AG04450 (cell line): ENCODE data around the gene NOXA1. TPM values are rescaled to one million over a fixed set of nuclear protein-coding genes. Genes with fewer than 3 reads are reported as not detected.

Experiments
- CTCF ChIA-PET: fragments of 300-600, 350-600 bp; formaldehyde crosslinking; extraction: SDS; loops from one replicate; lab custom pipeline; 2022; ENCODE audit warnings: antibody characterized with exemption, inconsistent platforms; lab: Charles Lee
- POLR2A ChIA-PET: fragments of 350-600 bp; formaldehyde crosslinking; extraction: SDS; loops from one replicate; lab custom pipeline; 2021; ENCODE audit warnings: antibody characterized with exemption, inconsistent platforms; lab: Yijun Ruan, JAX
- DNase-seq: peaks from one replicate; pipeline ENCODE4 v3.0.0-alpha.2; 2011; ENCODE audit warnings: low read depth, low spot score
- H3K27ac ChIP-seq: one replicate; pipeline ENCODE4 v1.5.1; 2012; ENCODE audit warnings: low read depth, low read length, control low read depth
- H3K27me3 ChIP-seq: one replicate; pipeline ENCODE4 v1.6.0; 2012; ENCODE audit warnings: low read length; ENCODE audit not compliant: control insufficient read depth, insufficient read depth
- H3K4me3 ChIP-seq: 2 replicates; pipeline ENCODE4 v1.5.1; 2011; ENCODE audit warnings: mild to moderate bottlenecking, low read depth, low read length, control low read depth
- H3K9me3 ChIP-seq: 2 replicates; pipeline ENCODE4 v1.5.1; 2012; ENCODE audit warnings: low read length; ENCODE audit not compliant: control insufficient read depth, insufficient read depth
- polyA plus RNA-seq: library from polyadenylated mRNA; depleted of rRNA; stranded (reverse); fragments of >200 nt; gene quantifications from 2 replicates; pipeline ENCODE4 v1.2.3, GENCODE V29; 2011
- TF ChIP-seq, protein P1 (sequence below): IDR thresholded peaks from 2 replicates; pipeline ENCODE4 v1.5.1; 2011; ENCODE audit warnings: low read depth, low read length, control low read depth, inconsistent platforms

The NOXA1 gene
- polyA plus RNA-seq, 1 experiment = 0.06 TPM

DNA sequence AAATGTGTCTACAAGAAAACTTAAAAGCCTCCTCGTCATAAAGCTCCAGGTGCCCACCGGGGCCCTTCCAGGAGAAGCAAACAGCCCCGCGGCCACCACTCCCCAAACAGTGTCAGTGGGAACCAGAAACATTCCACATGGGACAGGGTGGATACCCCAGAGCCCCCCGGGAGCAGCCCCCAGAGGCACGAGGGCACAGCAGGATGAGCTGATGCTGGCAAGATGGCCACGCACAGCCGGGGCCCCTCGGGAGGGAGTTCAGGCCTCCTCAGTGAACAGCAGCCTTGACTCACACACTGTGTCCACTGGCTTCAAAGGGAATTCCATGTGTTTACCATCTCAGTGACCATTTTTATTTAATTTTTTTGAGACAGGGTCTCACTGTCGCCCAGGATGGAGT, 10.8 kb upstream of the NOXA1 start:
- Histone ChIP-seq H3K27ac (peak overlapping the region; percentile 47), H3K27me3 (no peaks in the 10 kb centered on the region), H3K9me3 (no peaks in the 10 kb centered on the region; the same call in 1 of the 2 replicates), H3K4me3 (no peak overlapping the region)
- CTCF ChIA-PET = interaction anchor here (0.8 to 2.5 kb wide), 3 partner anchors 10 to 126 kb away, joined by 4 to 7 read pairs (median 6); partner anchors contain the start of genes EXD3, NOXA1 and NRARP
- DNase-seq = no peak
- TF ChIP-seq, protein P1, sequence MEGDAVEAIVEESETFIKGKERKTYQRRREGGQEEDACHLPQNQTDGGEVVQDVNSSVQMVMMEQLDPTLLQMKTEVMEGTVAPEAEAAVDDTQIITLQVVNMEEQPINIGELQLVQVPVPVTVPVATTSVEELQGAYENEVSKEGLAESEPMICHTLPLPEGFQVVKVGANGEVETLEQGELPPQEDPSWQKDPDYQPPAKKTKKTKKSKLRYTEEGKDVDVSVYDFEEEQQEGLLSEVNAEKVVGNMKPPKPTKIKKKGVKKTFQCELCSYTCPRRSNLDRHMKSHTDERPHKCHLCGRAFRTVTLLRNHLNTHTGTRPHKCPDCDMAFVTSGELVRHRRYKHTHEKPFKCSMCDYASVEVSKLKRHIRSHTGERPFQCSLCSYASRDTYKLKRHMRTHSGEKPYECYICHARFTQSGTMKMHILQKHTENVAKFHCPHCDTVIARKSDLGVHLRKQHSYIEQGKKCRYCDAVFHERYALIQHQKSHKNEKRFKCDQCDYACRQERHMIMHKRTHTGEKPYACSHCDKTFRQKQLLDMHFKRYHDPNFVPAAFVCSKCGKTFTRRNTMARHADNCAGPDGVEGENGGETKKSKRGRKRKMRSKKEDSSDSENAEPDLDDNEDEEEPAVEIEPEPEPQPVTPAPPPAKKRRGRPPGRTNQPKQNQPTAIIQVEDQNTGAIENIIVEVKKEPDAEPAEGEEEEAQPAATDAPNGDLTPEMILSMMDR = no peak
- POLR2A ChIA-PET = interaction anchor here (1.3 kb wide), 1 partner anchor 11 kb away, joined by 3 read pairs; the partner anchor contains the start of genes EXD3 and NOXA1

DNA sequence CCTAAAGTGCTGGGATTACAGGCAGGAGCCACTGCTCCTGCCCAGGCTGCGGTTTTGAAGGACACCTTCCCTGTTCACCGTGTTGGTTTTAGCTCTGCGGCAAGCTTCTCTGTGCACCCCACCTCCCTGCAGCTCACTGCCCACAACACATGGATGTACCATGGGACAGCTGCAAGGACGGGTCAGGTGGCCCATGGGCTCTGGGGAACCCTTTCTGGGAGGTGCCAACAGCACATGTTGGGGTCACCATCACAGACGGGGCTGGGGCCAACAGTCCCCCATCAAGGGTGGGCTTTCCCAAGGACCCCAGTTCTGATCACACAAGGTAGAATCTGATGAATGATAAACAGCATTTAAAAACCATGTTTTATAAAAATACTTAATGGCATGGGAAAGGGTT, 7.7 kb upstream of the NOXA1 start:
- DNase-seq = no peak
- POLR2A ChIA-PET = no interaction called here
- Histone ChIP-seq H3K27me3 (no peaks in the 10 kb centered on the region), H3K9me3 (no peaks in the 10 kb centered on the region; the same call in 1 of the 2 replicates), H3K27ac (no peak overlapping the region), H3K4me3 (no peak overlapping the region)
- TF ChIP-seq, protein P1 = no peak
- CTCF ChIA-PET = no interaction called here

DNA sequence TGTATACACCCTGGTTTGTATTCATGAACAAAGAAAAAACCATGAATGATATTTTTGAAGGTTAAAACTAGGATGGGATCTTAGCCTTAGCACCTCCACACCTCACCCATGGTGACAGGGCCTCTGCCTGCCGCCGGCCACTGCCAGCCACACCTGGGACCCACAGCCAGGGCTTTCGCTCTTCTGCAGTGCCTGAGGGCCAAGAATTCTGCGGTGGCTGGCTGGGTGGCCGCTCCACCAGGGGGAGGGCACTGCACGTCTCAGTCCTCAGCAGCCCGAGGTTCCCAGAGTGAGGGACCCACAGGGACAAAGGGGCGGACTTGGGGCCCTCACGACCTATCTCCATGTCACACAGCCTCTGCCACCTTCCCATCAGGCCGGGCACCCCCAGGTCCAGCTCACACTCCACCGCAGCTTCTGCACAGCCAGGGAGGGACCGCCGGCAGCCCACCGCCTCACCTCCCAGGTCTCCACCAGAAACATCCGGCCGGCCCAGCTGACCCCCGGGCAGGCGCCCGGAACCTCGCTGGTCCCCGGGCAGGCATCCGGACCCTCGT, 7.1 kb upstream of the NOXA1 start:
- H3K4me3 ChIP-seq = no peak overlapping the region
- no peak for DNase-seq
- TF ChIP-seq, protein P1 = no peak
- CTCF ChIA-PET = no interaction called here
- POLR2A ChIA-PET = no interaction called here
- H3K27me3 ChIP-seq = no peaks in the 10 kb centered on the region
- no peaks in the 10 kb centered on the region; the same call in 1 of the 2 replicates for H3K9me3 ChIP-seq
- no peak overlapping the region for H3K27ac ChIP-seq

DNA sequence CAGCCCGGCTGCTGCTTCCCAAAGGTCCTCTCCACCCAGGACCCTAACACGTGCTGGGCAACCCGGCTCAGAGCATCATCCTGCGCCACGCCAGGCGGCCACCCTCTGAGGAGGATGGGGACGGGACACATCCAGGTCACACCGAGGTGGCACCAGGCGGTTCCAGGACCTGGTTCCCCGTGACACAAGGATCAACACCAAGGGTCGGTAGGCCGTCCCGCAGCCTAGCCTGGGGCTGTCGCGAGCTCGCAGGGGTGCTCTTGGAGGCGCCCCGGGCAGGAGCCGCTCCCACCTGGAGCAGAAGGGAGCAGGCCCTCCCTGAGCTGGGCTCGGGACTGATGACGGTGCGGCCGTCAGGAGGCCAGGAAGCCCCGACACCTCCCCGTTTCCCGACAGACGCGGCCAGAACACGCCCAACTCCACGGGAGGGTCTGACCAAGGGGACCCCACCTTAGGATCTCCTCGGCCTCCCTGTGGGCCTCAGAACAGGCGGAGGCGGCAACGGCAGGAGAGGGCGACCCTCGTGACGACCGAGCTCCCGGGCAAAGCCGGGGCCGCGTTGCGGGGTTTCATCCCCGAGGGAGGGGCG, 6.5 kb upstream of the NOXA1 start:
- DNase-seq = no peak
- H3K27me3 ChIP-seq = no peaks in the 10 kb centered on the region
- H3K4me3 ChIP-seq = no peak overlapping the region
- ChIA-PET CTCF (no interaction called here), POLR2A (no interaction called here)
- no peaks in the 10 kb centered on the region; the same call in 1 of the 2 replicates for H3K9me3 ChIP-seq
- no peak overlapping the region for H3K27ac ChIP-seq
- TF ChIP-seq, protein P1 = no peak

DNA sequence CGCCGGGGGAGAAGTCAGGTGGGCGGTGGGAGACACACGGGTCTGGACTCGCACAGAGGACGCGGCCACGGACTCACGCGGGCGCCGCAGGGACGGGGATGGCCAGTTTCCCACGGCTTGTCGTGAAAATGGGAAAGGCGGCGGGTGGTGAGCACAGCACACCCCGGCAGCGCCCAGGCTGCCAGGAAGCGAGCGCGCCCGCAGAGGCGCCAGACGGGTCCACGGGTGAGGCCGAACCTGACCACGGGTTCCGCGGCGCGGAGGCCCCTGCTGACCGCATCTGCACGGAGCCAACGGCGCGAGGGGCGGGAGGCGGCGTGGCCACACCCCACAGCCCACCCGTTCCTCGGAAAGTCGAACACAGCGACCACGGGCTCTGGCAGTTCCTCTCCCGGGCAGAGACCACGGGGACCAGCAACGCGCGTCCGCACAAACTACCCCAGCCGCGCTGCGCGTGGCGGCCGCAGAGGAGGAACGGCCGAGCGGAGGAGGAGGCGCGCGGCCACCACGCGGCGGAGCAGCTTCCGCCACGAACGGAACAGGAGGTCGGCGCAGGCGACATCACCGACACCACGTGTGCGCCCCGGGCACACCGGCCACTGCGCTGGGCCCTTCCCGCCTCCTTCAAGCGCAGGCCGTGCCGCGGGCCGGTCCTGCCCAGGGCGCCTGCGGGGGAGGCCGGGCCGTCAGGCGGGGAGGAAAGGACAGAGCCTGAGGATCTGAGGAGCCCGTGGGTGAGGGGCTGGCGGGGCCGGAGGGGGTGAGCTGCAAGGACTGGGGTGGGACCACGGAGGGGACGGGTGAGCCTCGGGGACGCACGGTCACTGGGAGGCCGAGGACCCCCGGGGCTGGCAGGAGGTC, 5.8 kb upstream of the NOXA1 start:
- TF ChIP-seq, protein P1 = no peak
- Histone ChIP-seq H3K4me3 (peak overlapping the region; percentile 40), H3K27me3 (no peaks in the 10 kb centered on the region), H3K9me3 (no peaks in the 10 kb centered on the region; the same call in 1 of the 2 replicates), H3K27ac (no peak overlapping the region)
- POLR2A ChIA-PET = no interaction called here
- DNase-seq = no peak
- CTCF ChIA-PET = no interaction called here
